Measurements from ENCODE around the gene DPP8.
"Not testable (repeated sequence)": the region's sequence is repeated elsewhere in the genome, so short reads cannot be mapped to it uniquely, and the experiment has no call there.

The DPP8 gene

GRCh38 chr15:65402961-65403360 lies 114.5 kb downstream of the DPP8 start:
- DNase-seq (ENCODE audit: low read depth) = no peak

DNA sequence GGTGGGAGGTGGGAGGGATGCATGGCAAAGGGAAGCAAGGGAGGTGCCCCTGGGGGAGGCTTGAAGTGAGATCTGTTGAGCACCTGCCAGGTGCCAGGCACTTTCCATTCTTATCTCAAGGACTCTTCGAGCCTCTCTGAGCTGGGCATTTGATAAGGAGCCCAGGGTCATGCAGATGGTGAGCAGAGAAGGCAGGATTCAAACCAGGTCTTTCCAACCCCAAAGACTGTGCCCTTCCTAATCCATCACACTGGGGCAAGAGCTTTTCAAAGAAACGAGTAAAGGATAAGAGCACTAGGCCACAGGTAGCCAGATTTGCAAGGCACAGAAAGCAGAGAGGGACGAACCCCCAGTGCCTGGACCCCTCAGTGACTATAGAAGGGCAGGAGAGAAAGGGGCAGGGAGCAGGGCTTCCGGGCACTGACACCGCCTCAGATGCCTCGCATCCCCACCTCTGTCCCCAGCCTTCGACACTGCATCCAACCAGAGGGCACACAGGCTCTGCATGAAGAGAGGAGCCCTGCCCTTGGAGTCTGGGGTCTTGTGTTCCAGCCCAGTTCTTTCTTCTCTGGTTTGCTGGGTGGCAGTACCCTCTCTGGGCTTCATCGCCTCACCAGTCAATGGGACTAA lies 115.8 kb downstream of the DPP8 start:
- DNase-seq (ENCODE audit: low read depth) = no peak

DNA sequence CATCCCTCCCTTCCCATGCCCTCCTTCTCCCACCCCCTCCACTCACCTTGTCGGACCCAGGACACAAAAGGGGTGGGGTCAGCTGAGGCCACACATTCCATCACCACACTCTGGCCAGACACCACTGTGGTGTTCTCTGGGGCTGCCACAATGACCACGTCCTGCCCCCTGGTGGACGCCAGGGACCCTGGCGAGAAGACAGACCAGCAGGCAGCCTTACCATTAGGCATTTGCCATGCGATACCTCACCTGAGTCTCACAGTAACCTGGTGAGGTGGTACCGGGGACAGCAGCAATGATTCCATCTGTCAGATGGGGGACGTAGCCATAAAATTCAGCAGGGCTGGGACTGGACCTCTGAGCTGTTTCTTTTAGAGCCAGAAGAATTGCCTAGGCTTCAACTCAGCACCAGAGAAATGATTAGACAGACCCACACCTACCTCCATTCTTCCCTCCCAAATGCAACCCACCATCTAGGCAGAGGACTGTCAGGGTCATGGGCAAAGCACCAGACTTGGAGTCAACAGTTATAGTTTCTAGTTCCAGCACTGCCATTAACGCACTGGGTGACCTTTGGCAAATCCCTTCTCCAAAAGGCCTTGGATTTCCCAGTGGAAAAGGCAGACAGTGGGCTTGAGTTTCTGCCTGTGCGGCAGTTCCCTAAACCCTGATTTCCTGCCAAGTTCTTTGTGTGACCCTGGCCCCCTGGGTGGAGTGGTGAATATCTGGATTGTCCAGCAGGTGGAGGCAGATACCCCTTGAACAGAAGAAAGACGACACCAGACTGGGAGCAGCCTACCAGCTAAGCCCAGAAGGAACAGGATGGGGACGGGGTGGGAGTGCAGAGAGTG lies 116.5 kb downstream of the DPP8 start:
- no peak for DNase-seq (ENCODE audit: low read depth)

DNA sequence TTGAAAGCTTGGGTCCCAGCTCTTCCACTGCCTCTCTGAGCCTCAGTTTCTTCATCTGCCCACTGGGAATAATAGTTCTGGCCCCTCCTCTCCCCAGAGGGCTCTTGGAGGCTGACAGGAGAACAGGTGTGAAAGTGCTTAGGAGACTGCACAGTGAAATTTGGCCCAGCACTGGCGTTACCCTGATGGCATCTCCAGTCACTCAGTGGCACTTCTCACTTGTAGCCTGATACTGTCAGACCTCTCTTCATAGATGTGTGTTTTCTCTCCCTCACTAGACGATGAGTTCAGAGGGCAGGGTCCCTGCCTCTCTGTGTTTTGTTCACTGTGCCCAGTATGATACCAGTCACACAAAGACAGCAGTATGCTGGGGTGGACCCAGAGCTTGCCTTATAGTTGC lies 117.5 kb downstream of the DPP8 start:
- DNase-seq (ENCODE audit: low read depth) = no peak

- no peak for DNase-seq (ENCODE audit: low read depth)
These were observed 118.3 kb downstream of the DPP8 start for GRCh38 chr15:65399001-65399706.

- not testable (repeated sequence) for DNase-seq (ENCODE audit: low read depth)
These were observed 119.0 kb downstream of the DPP8 start for GRCh38 chr15:65398486-65398885.

- DNase-seq (ENCODE audit: low read depth) = no peak
These were observed 120.5 kb downstream of the DPP8 start for GRCh38 chr15:65396965-65397317.

DNA sequence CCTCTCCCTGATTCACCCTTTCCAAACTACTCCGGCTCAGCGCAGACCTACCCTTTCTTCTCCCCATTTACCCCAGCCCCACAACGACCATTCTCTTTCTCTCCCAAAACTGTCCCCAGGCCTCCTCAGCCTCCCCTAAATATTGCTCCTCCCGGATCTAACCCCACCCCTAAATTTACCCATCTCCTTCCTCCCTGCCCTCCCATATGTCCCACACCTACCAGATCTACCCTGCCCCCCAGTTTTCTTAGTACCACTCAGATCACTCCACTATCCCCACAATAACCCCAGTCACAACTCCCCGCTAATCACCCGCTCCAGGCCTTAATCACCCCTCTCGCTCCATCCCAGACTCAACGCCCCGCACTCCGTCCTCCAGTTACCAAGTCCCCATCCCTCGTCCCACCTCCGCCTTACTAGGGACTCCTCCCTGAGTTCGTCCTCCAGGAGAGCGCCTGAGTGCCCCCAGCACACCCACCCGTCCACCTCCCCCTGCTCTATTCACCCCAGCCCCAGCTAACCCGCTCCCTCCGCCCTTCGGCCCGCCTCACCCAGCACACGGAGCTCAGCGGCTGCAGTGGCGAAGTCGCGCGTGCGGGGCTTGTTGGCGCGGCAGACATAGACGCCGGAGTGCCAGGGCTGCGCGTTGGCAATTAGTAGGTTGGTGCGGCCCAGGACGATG lies 121.1 kb downstream of the DPP8 start:
- no peak for DNase-seq (ENCODE audit: low read depth)

- no peak for DNase-seq (ENCODE audit: low read depth)
These were observed 121.8 kb downstream of the DPP8 start for GRCh38 chr15:65395567-65396202.

DNA sequence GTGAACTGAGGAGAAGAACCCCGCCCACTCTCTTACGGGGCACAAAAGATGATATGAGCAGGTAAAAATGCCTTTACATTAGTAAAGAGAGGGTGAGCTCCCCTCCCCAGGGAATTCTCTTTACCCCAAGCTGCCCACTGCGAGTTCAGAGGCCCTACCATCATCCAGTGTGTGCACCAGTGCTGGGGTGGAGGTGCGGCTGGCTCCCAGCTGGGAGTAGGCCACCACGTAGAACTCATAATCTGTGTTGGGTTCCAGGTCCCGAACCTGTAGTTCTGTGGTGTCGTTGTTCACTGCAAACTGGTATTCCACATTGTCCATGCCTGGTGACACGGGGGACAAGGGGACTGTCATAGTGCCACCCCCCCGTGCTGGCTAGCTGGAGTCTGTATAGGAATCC lies 122.6 kb downstream of the DPP8 start:
- DNase-seq (ENCODE audit: low read depth) = no peak

- no peak for DNase-seq (ENCODE audit: low read depth)
These were observed 123.2 kb downstream of the DPP8 start for GRCh38 chr15:65394280-65394789.

- no peak for DNase-seq (ENCODE audit: low read depth)
These were observed 123.9 kb downstream of the DPP8 start for GRCh38 chr15:65393557-65393956.

- DNase-seq (ENCODE audit: low read depth) = no peak
These were observed 124.4 kb downstream of the DPP8 start for GRCh38 chr15:65393091-65393490.

Measured in stimulated activated CD8-positive, alpha-beta memory T cell treated with anti-CD3 and anti-CD28 coated beads, Interleukin-15, amount 100 ng/mL, for 1 hour (primary cell).